ENCODE data around the gene FITM1.

Gene FITM1, protein sequence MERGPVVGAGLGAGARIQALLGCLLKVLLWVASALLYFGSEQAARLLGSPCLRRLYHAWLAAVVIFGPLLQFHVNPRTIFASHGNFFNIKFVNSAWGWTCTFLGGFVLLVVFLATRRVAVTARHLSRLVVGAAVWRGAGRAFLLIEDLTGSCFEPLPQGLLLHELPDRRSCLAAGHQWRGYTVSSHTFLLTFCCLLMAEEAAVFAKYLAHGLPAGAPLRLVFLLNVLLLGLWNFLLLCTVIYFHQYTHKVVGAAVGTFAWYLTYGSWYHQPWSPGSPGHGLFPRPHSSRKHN

DNA sequence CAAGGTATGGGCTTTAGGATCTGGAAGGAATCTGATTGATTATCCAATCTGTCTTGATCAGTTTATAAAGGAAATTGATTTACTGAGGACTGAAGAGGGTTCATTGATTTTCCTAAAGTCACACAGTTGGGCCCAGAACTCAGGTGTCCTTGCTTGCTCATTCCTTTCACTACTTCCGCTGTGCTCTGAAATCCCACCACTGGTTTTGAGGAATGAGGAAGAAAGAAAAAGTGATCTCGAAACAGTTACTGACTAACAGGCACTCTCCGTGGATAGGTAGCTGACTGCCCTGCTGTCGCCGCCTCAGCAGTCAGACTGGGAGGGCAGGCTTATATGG lies at the start of gene FITM1:
Gene FITM1 (plus strand): TSS at position 280 of the 337 bp plus-strand sequence. CDS start 905 bp downstream, outside the sequence.
- H3K36me3 Mint-ChIP-seq = peaks cover 7% of the 10 kb centered on the region
- H3K4me1 Mint-ChIP-seq = peaks cover 23% of the 10 kb centered on the region
- H3K9me3 Mint-ChIP-seq = no peaks in the 10 kb centered on the region
- ATAC-seq (ENCODE audit: low read depth) = no peak
- no peak within 1 kb of the TSS for H3K27ac Mint-ChIP-seq
- no peak for DNase-seq (ENCODE audit: low spot score in 2 of 2)
- no peaks in the 10 kb centered on the region for H3K27me3 Mint-ChIP-seq
- no peak within 1 kb of the TSS for H3K4me3 Mint-ChIP-seq

GRCh38 chr14:24080888-24081738 lies 49.3 kb upstream of the FITM1 start:
- Mint-ChIP-seq H3K4me1 (peaks cover 33% of the 10 kb centered on the region), H3K36me3 (no peaks in the 10 kb centered on the region), H3K27me3 (no peaks in the 10 kb centered on the region), H3K27ac (peak overlapping the region; percentile 86), H3K4me3 (peak overlapping the region; percentile 88), H3K9me3 (no peaks in the 10 kb centered on the region)
- ATAC-seq (ENCODE audit: low read depth) = peak; percentile 94
- peak; percentile 60 to 74 for DNase-seq (ENCODE audit: low spot score in 2 of 2)

DNA sequence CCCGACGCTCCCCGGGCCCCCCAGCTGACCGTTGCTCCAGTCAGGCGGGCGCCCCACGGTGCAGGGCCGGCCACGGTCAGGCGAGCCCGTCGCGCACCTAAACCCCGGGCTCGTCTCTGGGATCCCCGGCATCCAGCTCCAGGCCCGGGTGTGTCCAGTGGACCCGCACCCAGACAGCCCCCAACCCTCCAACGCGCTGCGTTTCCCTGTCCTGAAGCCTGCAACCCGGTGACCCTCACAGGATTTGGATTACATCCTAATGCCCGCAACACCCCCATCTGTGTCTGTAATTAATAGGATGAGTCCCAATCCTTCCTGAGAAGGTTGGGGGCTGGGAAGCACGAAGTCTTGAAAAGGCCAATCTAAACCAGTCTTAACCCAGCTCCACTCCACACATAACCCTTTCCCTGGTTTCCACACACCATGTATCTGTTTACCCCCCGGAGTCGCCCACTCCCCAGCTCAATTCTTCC lies 48.7 kb upstream of the FITM1 start:
- H3K9me3 Mint-ChIP-seq = no peaks in the 10 kb centered on the region
- H3K4me1 Mint-ChIP-seq = peaks cover 30% of the 10 kb centered on the region
- peak overlapping the region; percentile 88 for H3K4me3 Mint-ChIP-seq
- H3K27me3 Mint-ChIP-seq = no peaks in the 10 kb centered on the region
- no peak for ATAC-seq (ENCODE audit: low read depth)
- DNase-seq (ENCODE audit: low spot score in 2 of 2) = no peak
- peak overlapping the region; percentile 86 for H3K27ac Mint-ChIP-seq
- H3K36me3 Mint-ChIP-seq = no peaks in the 10 kb centered on the region

DNA sequence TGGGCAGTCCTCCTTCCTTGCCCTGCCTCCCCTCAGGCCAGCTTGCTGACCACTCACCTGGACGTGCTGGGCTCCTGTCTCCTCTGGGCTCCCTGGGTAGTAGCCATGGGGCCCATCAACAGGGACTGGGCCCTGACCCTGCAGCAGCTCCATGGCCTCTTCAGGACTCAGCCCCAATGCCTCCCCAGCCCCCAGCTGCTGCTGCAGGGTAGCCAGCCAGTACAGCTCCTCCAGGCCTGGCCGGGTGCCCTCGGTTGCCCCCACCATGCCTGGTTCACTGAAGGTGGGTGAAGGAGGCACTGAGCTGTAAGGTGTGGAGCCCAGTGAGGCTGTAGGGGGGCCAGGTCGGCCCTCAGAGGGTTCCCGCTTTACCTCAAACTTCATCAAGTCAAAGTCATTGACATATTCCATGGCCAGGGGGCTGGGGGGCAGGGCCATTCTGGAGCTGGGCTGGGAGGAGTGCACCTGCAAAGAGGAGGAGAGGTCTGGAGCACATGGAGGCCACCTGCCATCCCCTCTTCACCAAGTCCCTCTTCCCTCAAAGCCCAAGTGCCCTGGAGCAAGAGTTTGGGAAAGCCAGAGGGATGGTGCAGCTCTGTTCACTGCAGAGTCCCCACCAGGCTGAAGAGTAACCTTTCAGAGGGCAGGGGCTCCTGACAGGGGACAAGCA lies 47.9 kb upstream of the FITM1 start:
- ATAC-seq (ENCODE audit: low read depth) (no peak), DNase-seq (ENCODE audit: low spot score in 2 of 2) (no peak)
- peak overlapping the region; percentile 88 for H3K4me3 Mint-ChIP-seq
- no peaks in the 10 kb centered on the region for H3K27me3 Mint-ChIP-seq
- no peaks in the 10 kb centered on the region for H3K36me3 Mint-ChIP-seq
- peaks cover 33% of the 10 kb centered on the region for H3K4me1 Mint-ChIP-seq
- H3K9me3 Mint-ChIP-seq = no peaks in the 10 kb centered on the region
- peak overlapping the region; percentile 86 for H3K27ac Mint-ChIP-seq

- Mint-ChIP-seq H3K4me3 (no peak overlapping the region), H3K27ac (no peak overlapping the region), H3K36me3 (no peaks in the 10 kb centered on the region), H3K4me1 (peaks cover 33% of the 10 kb centered on the region), H3K9me3 (no peaks in the 10 kb centered on the region), H3K27me3 (no peaks in the 10 kb centered on the region)
- ATAC-seq (ENCODE audit: low read depth) (no peak), DNase-seq (ENCODE audit: low spot score in 2 of 2) (no peak)
These were observed 47.0 kb upstream of the FITM1 start for GRCh38 chr14:24083462-24083861.

GRCh38 chr14:24084440-24084839 lies 46.0 kb upstream of the FITM1 start:
- Mint-ChIP-seq H3K27me3 (no peaks in the 10 kb centered on the region), H3K36me3 (no peaks in the 10 kb centered on the region), H3K27ac (no peak overlapping the region), H3K4me3 (no peak overlapping the region), H3K9me3 (no peaks in the 10 kb centered on the region), H3K4me1 (peaks cover 29% of the 10 kb centered on the region)
- ATAC-seq (ENCODE audit: low read depth) (no peak), DNase-seq (ENCODE audit: low spot score in 2 of 2) (no peak)

- no peaks in the 10 kb centered on the region for H3K27me3 Mint-ChIP-seq
- H3K36me3 Mint-ChIP-seq = no peaks in the 10 kb centered on the region
- DNase-seq (ENCODE audit: low spot score in 2 of 2) = no peak
- H3K9me3 Mint-ChIP-seq = no peaks in the 10 kb centered on the region
- no peak overlapping the region for H3K27ac Mint-ChIP-seq
- no peak overlapping the region for H3K4me3 Mint-ChIP-seq
- peaks cover 27% of the 10 kb centered on the region for H3K4me1 Mint-ChIP-seq
- no peak for ATAC-seq (ENCODE audit: low read depth)
These were observed 45.2 kb upstream of the FITM1 start for GRCh38 chr14:24085215-24085614.

GRCh38 chr14:24086193-24086955 lies 44.1 kb upstream of the FITM1 start:
- H3K27me3 Mint-ChIP-seq = no peaks in the 10 kb centered on the region
- H3K27ac Mint-ChIP-seq = peak overlapping the region; percentile 1
- no peaks in the 10 kb centered on the region for H3K36me3 Mint-ChIP-seq
- no peaks in the 10 kb centered on the region for H3K9me3 Mint-ChIP-seq
- H3K4me3 Mint-ChIP-seq = no peak overlapping the region
- H3K4me1 Mint-ChIP-seq = peaks cover 28% of the 10 kb centered on the region
- DNase-seq (ENCODE audit: low spot score in 2 of 2) (no peak), ATAC-seq (ENCODE audit: low read depth) (no peak)

DNA sequence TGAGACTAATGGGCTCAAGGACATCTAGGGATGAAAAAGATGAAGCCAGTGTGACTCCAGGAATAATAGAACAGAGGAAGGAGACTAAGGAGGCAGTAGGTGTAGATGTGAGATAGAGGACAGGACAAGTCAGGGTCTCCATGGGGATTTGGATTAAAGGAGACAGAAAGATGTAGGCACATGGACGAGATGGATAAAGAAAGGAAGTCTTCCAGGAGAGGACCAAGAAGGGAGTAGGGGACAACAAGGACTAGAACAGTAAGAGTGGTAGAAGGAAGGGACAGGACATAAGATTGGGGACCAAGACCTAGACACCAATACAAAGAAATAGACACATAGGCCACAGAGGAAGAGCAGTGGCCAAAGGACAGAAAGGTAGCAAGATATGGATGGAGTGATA lies 43.5 kb upstream of the FITM1 start:
- H3K27me3 Mint-ChIP-seq = no peaks in the 10 kb centered on the region
- H3K4me1 Mint-ChIP-seq = peaks cover 24% of the 10 kb centered on the region
- DNase-seq (ENCODE audit: low spot score in 2 of 2) = no peak
- no peak for ATAC-seq (ENCODE audit: low read depth)
- no peaks in the 10 kb centered on the region for H3K36me3 Mint-ChIP-seq
- no peaks in the 10 kb centered on the region for H3K9me3 Mint-ChIP-seq
- H3K4me3 Mint-ChIP-seq = no peak overlapping the region
- peak overlapping the region; percentile 1 for H3K27ac Mint-ChIP-seq

DNA sequence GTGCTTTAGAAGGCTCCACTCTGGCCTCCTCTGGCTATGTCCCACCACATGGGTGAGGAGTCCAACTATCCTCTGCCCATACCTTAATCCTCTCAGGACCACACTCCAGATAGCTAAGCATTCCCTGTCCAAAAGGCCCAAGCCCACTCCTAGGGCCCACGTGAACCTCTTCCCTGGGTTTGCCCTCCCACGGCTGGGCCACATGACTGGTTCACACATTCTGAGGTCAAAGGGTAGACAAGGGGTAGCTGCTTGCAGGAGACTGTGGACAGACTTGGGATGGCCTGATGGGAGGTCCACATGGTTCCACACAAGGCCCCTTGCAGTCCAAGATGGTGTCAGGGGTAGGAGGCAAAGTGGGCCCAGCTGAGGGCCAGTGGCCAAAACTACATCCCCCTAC lies 42.4 kb upstream of the FITM1 start:
- no peak for DNase-seq (ENCODE audit: low spot score in 2 of 2)
- Mint-ChIP-seq H3K36me3 (no peaks in the 10 kb centered on the region), H3K27ac (no peak overlapping the region), H3K4me3 (no peak overlapping the region), H3K27me3 (no peaks in the 10 kb centered on the region), H3K9me3 (no peaks in the 10 kb centered on the region), H3K4me1 (peaks cover 21% of the 10 kb centered on the region)
- ATAC-seq (ENCODE audit: low read depth) = no peak

DNA sequence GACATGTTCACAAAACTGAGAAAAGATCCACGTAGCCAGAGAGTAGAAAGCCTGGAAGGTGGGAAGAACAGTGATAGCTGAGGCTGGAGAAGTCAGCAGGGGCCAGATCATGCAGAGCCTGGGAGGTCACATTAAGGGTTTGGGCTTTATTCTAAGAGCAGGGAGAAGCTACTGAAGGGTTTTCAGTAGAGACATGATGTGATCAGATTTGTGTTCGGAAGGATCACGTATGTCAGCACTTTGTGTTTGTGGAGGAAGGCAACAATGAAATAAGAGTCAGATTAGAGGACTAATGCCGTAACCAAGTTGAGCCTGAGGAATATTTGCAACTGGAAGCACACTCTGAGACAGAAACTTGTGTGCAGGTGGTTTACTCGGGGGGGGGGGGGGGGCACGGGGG lies 40.6 kb upstream of the FITM1 start:
- Mint-ChIP-seq H3K9me3 (no peaks in the 10 kb centered on the region), H3K27me3 (no peaks in the 10 kb centered on the region), H3K4me1 (peaks cover 25% of the 10 kb centered on the region), H3K36me3 (no peaks in the 10 kb centered on the region), H3K4me3 (no peak overlapping the region), H3K27ac (no peak overlapping the region)
- DNase-seq (ENCODE audit: low spot score in 2 of 2) (no peak), ATAC-seq (ENCODE audit: low read depth) (no peak)

DNA sequence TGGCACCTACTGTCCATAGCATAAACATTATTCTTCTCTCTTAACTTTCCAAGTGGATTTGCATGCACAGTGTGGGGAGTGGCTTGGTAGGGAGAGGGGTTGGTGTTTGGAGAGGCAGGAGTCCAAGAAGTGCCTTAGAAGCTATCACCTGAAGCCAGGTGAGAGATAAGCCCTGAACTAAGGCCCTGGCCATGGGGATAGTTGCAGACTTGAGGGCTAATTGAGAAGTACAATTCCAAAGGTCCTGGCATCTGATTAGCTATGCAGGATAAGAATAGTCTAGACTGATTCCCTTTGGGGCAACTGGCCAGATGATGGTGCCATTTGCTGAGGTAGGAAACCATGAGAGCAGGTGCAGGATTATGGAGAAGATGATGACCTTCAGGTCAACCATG lies 38.4 kb upstream of the FITM1 start:
- peaks cover 33% of the 10 kb centered on the region for H3K4me1 Mint-ChIP-seq
- no peaks in the 10 kb centered on the region for H3K9me3 Mint-ChIP-seq
- no peak overlapping the region for H3K27ac Mint-ChIP-seq
- peaks cover 5% of the 10 kb centered on the region for H3K36me3 Mint-ChIP-seq
- ATAC-seq (ENCODE audit: low read depth) = no peak
- H3K27me3 Mint-ChIP-seq = no peaks in the 10 kb centered on the region
- DNase-seq (ENCODE audit: low spot score in 2 of 2) = no peak
- peak overlapping the region; percentile 3 for H3K4me3 Mint-ChIP-seq

- DNase-seq (ENCODE audit: low spot score in 2 of 2) (no peak), ATAC-seq (ENCODE audit: low read depth) (no peak)
- no peaks in the 10 kb centered on the region for H3K27me3 Mint-ChIP-seq
- H3K36me3 Mint-ChIP-seq = peaks cover 5% of the 10 kb centered on the region
- H3K4me1 Mint-ChIP-seq = peaks cover 32% of the 10 kb centered on the region
- H3K9me3 Mint-ChIP-seq = no peaks in the 10 kb centered on the region
- peak overlapping the region; percentile 94 for H3K4me3 Mint-ChIP-seq
- H3K27ac Mint-ChIP-seq = peak overlapping the region; percentile 94
These were observed 37.8 kb upstream of the FITM1 start for GRCh38 chr14:24092505-24093206.
